Osteoblast (primary cell): ENCODE results near the gene SOX13. TPM values are rescaled to one million over a fixed set of nuclear protein-coding genes. Genes with fewer than 3 reads are reported as not detected.
A peak's percentile ranks its signal among the peaks of the same experiment; 100 is the strongest.

Experiments
- DNase-seq: peaks from one replicate; pipeline ENCODE4 v3.0.0; 2011; ENCODE audit warnings: low spot score, mixed read lengths; ENCODE audit not compliant: insufficient read length; ENCODE audit errors: missing footprints
- H2AFZ ChIP-seq: 2 replicates; pipeline ENCODE4 v1.6.0; 2011; ENCODE audit warnings: mild to moderate bottlenecking, low read length
- H3K27ac ChIP-seq: 2 replicates; pipeline ENCODE4 v1.5.1; 2011; ENCODE audit warnings: mild to moderate bottlenecking, low read depth, low read length, moderate library complexity
- H3K27me3 ChIP-seq: 2 replicates; pipeline ENCODE4 v1.6.0; 2012; ENCODE audit warnings: mild to moderate bottlenecking, control low read depth, inconsistent platforms, low read length, moderate library complexity; ENCODE audit not compliant: insufficient read depth
- H3K36me3 ChIP-seq: 2 replicates; pipeline ENCODE4 v1.5.1; 2011; ENCODE audit warnings: mild to moderate bottlenecking, low read length, control low read depth, moderate library complexity; ENCODE audit not compliant: insufficient read depth
- H3K4me1 ChIP-seq: 2 replicates; pipeline ENCODE4 v1.5.1; 2011; ENCODE audit warnings: mild to moderate bottlenecking, low read length, control low read depth, moderate library complexity; ENCODE audit not compliant: insufficient read depth
- H3K4me2 ChIP-seq: 2 replicates; pipeline ENCODE4 v1.6.0; 2011; ENCODE audit warnings: mild to moderate bottlenecking, low read length; ENCODE audit not compliant: insufficient read depth
- H3K4me3 ChIP-seq: fragments of 200-600 bp; sonication (generic); 3 replicates; pipeline ENCODE4 v1.5.1; 2012; ENCODE audit warnings: mild to moderate bottlenecking, low read length, inconsistent platforms; ENCODE audit not compliant: insufficient read depth
- H3K79me2 ChIP-seq: 2 replicates; pipeline ENCODE4 v1.6.0; 2012; ENCODE audit warnings: mild to moderate bottlenecking, low read length, control low read depth, inconsistent platforms; ENCODE audit not compliant: insufficient read depth
- H3K9me3 ChIP-seq: 2 replicates; pipeline ENCODE4 v1.5.1; 2011; ENCODE audit warnings: low read depth, low read length, control low read depth
- H4K20me1 ChIP-seq: 2 replicates; pipeline ENCODE4 v1.6.0; 2012; ENCODE audit warnings: mild to moderate bottlenecking, low read length, control low read depth; ENCODE audit not compliant: insufficient read depth
- total RNA-seq: library from RNA; depleted of rRNA; stranded (reverse); fragments of >200 nt; gene quantifications from 2 replicates; pipeline ENCODE4 v1.2.3, GENCODE V29; 2012
- TF ChIP-seq, protein P1 (sequence below): IDR thresholded peaks from 2 replicates; pipeline ENCODE4 v1.5.1; 2011; ENCODE audit warnings: mild to moderate bottlenecking, low read depth, low read length, moderate library complexity; ENCODE audit errors: extremely low read depth

The SOX13 gene
- total RNA-seq, 1 donor = 9.0 TPM

- Histone ChIP-seq H3K36me3 (no peaks in the 10 kb centered on the region), H3K79me2 (peaks cover 6% of the 10 kb centered on the region)
Measured at GRCh38 chr1:204069887-204070286, 3.0 kb upstream of the SOX13 start.

GRCh38 chr1:204070895-204071294 is 2.0 kb upstream of the SOX13 start:
- no peak overlapping the region for H3K27ac ChIP-seq
- H3K36me3 ChIP-seq = no peaks in the 10 kb centered on the region
- H3K79me2 ChIP-seq = peaks cover 16% of the 10 kb centered on the region
- H3K4me1 ChIP-seq = peaks cover 9% of the 10 kb centered on the region
- no peaks in the 10 kb centered on the region for H3K9me3 ChIP-seq
- peaks cover 10% of the 10 kb centered on the region for H4K20me1 ChIP-seq
- H3K4me2 ChIP-seq = no peak overlapping the region
- DNase-seq = peak; percentile 19
- H2AFZ ChIP-seq = no peak overlapping the region
- TF ChIP-seq, protein P1, sequence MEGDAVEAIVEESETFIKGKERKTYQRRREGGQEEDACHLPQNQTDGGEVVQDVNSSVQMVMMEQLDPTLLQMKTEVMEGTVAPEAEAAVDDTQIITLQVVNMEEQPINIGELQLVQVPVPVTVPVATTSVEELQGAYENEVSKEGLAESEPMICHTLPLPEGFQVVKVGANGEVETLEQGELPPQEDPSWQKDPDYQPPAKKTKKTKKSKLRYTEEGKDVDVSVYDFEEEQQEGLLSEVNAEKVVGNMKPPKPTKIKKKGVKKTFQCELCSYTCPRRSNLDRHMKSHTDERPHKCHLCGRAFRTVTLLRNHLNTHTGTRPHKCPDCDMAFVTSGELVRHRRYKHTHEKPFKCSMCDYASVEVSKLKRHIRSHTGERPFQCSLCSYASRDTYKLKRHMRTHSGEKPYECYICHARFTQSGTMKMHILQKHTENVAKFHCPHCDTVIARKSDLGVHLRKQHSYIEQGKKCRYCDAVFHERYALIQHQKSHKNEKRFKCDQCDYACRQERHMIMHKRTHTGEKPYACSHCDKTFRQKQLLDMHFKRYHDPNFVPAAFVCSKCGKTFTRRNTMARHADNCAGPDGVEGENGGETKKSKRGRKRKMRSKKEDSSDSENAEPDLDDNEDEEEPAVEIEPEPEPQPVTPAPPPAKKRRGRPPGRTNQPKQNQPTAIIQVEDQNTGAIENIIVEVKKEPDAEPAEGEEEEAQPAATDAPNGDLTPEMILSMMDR = no peak
- H3K4me3 ChIP-seq = no peak overlapping the region
- H3K27me3 ChIP-seq = no peaks in the 10 kb centered on the region

More at GRCh38 chr1:204069887-204070286, 3.0 kb upstream of the SOX13 start:
- Histone ChIP-seq H3K9me3 (no peaks in the 10 kb centered on the region), H2AFZ (no peak overlapping the region), H3K4me1 (peaks cover 3% of the 10 kb centered on the region), H3K4me3 (no peak overlapping the region), H3K27me3 (no peaks in the 10 kb centered on the region), H3K4me2 (no peak overlapping the region), H3K27ac (no peak overlapping the region), H4K20me1 (no peaks in the 10 kb centered on the region)
- DNase-seq = no peak
- TF ChIP-seq, protein P1 = no peak

DNA sequence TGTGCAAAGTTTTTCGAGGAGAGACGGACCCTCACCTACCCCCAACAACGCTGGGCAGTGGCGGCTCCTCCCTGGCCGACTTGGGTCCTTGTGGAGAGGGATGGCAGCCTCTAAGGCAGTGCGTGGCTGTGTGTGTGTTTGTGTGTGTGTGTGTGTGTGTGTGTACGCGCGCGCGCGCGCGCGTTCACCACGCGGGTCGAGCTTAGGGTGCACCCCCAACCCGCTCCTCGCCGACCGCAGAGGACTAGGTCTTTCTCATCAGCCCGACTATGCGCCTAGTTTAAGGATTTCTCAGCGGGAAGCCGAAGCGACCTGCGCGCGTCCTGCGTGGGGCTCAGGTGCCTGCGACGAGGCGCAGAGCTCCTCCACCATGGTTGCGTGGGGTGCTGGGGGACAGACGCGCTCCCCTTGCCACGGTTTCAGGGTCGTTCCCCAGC is 940 bp downstream of the SOX13 start:
- Histone ChIP-seq H3K27ac (peak overlapping the region; percentile 8), H3K4me2 (peak overlapping the region; percentile 97), H3K4me3 (peak overlapping the region; percentile 82), H3K9me3 (no peaks in the 10 kb centered on the region), H2AFZ (peak overlapping the region; percentile 83), H3K79me2 (peaks cover 22% of the 10 kb centered on the region), H3K4me1 (peaks cover 15% of the 10 kb centered on the region), H3K27me3 (no peaks in the 10 kb centered on the region), H4K20me1 (peaks cover 12% of the 10 kb centered on the region), H3K36me3 (no peaks in the 10 kb centered on the region)
- TF ChIP-seq, protein P1 = no peak
- peak; percentile 89 for DNase-seq

DNA sequence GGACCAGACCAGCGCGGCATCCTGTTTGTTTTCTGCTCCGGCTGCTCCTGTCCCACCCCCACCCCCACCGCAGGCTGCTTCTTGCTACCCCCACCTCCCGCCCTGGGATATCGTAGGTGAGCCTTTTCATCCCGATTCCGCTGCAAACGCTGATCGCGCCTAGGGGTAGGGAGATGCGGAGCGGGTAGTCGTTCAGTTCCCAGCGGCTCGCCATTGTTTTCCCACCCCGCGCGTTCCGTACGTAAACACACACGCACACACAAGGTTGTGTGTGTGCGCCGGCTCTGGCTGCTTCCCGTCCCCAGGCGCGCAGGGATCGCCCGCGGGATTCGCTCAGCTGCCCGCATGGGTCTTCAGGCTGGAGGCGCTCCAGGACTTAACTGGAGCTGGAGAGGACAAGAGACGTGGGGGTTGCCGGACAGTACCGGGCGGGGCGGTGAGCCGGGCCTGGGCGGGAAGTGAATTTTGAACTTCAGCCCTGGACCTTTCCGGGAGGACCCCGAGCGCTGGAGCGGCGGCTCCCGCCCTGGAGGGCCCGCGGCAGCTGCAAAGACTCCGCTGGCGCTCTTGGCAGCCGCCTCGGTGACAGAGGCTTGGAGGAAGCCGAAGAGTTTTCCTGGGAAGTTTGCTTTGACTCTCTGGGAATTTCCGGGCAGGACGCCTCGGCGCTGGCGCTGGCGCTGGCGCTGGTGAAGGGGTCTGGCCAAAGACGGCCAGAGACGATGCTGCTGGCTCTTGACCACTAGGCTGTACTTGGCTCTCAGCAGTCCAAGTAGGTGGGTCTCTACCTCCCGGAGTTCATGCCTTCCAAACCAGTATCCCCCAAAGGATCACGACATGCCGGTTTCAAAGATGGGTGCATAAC is 1.6 kb downstream of the SOX13 start:
- H3K4me1 ChIP-seq = peaks cover 16% of the 10 kb centered on the region

More for the DNA sequence above, 1.6 kb downstream of the SOX13 start:
- Histone ChIP-seq H3K27ac (no peak overlapping the region), H3K27me3 (no peaks in the 10 kb centered on the region), H3K4me2 (peak overlapping the region; percentile 97), H4K20me1 (peaks cover 12% of the 10 kb centered on the region), H3K9me3 (no peaks in the 10 kb centered on the region), H2AFZ (peak overlapping the region; percentile 94), H3K36me3 (no peaks in the 10 kb centered on the region), H3K4me3 (peak overlapping the region; percentile 82), H3K79me2 (peaks cover 23% of the 10 kb centered on the region)
- TF ChIP-seq, protein P1 = no peak
- peak; percentile 93 for DNase-seq
